Measurements from ENCODE around the gene LIPG.

DNA sequence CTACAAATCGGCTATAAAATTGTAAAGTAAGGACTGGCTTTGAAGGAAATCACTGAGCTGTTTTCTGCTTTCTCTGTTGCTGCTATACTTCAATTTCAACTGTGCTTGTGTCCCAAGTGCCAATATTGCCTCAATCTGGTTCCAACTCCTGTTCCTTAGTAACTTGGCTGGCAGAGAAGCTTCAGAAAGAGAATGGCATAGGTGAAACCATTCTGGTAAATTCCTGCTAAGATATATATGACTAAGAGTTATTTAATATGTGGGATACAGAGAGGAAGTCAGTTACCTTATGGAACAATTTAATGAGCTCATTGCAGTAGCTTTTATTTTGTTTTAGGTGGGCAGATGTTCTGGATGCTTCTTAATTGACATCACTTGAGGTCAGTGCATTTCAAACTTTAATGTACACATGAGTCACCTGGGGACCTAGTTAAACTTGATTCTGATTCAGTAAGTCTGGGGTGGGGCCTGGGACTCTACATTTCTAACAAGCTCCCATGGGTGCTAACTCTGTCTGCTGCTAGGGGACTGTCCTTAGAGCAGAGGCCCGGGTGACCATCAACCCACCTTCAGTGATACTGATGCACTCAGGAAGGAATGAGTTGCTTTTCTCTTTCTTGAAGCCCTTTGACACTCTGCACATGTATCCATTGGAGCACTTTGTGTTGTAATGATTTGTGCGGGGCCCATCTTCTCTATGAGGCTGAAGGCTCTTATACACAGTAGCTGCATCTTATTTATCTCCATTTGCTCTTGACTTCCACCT lies 47.6 kb downstream of the LIPG start:
- no peak for TF ChIP-seq EZH2 (IDR thresholded peaks at IDR 0.05)
- no peak for TF ChIP-seq POLR2AphosphoS5 (IDR thresholded peaks at IDR 0.05; ENCODE audit: borderline replicate concordance, low read depth, low read length)
- TF ChIP-seq FOXP2 (optimal IDR thresholded peaks at IDR 0.05; ENCODE audit: control extremely low read depth, extremely low read length, insufficient read depth), result no peak
